ENCODE measurements around the gene PI4KA. TPM values are rescaled to one million over a fixed set of nuclear protein-coding genes. Genes with fewer than 3 reads are reported as not detected.

The PI4KA gene
- total and polyA plus RNA-seq, 2 experiments from 2014 or later = 17.1 to 38.1 TPM

- Mint-ChIP-seq H3K9me3 (no peaks in the 10 kb centered on the region; the same call in 2 of the 3 replicates), H3K27ac (no peak overlapping the region), H3K4me1 (no peaks in the 10 kb centered on the region), H3K27me3 (ENCODE audit: insufficient read depth, low read depth, poor library complexity) (no peaks in the 10 kb centered on the region), H3K36me3 (ENCODE audit: low read depth) (no peaks in the 10 kb centered on the region), H3K4me3 (no peak overlapping the region)
- Histone ChIP-seq H3K4me3 (no peak overlapping the region), H3K27ac (ENCODE audit: low read depth) (no peak overlapping the region), H3K27me3 (ENCODE audit: insufficient read depth) (no peaks in the 10 kb centered on the region), H3F3A (replicated peaks; ENCODE audit: low read depth) (no peaks in the 10 kb centered on the region), H4K20me1 (replicated peaks; ENCODE audit: insufficient read depth) (peaks cover 5% of the 10 kb centered on the region; the same call in 1 of the 2 replicates), H3K79me2 (replicated peaks; ENCODE audit: insufficient read depth) (no peaks in the 10 kb centered on the region), H3K36me3 (ENCODE audit: insufficient read depth) (peaks cover 3% of the 10 kb centered on the region; the same call in 1 of the 2 replicates), H2AFZ (no peak overlapping the region), H3K4me1 (ENCODE audit: insufficient read depth) (no peaks in the 10 kb centered on the region), H3K4me2 (no peak overlapping the region), H3K9me2 (ENCODE audit: insufficient read depth) (no peaks in the 10 kb centered on the region)
- TF ChIP-seq EZH2 (IDR thresholded peaks at IDR 0.05; ENCODE audit: low read depth, unreplicated experiment) = no peak
- no peak for DNase-seq (ENCODE audit: low spot score)
- ATAC-seq = no peak
Measured at GRCh38 chr22:20823264-20823663, 35.3 kb downstream of the PI4KA start.

- Histone ChIP-seq H3K36me3 (ENCODE audit: insufficient read depth) (peaks cover 3% of the 10 kb centered on the region; the same call in 1 of the 2 replicates), H3K9me2 (ENCODE audit: insufficient read depth) (no peaks in the 10 kb centered on the region), H3K79me2 (replicated peaks; ENCODE audit: insufficient read depth) (no peaks in the 10 kb centered on the region), H4K20me1 (replicated peaks; ENCODE audit: insufficient read depth) (peaks cover 5% of the 10 kb centered on the region; the same call in 1 of the 2 replicates), H3K4me3 (no peak overlapping the region), H3K4me1 (ENCODE audit: insufficient read depth) (no peaks in the 10 kb centered on the region), H3K27me3 (ENCODE audit: insufficient read depth) (no peaks in the 10 kb centered on the region), H3K4me2 (no peak overlapping the region), H3F3A (replicated peaks; ENCODE audit: low read depth) (no peaks in the 10 kb centered on the region), H2AFZ (no peak overlapping the region), H3K27ac (ENCODE audit: low read depth) (no peak overlapping the region)
- H3K36me3 Mint-ChIP-seq (ENCODE audit: low read depth) = no peaks in the 10 kb centered on the region
- no peak overlapping the region for H3K4me3 Mint-ChIP-seq
- H3K4me1 Mint-ChIP-seq = no peaks in the 10 kb centered on the region
- H3K9me3 Mint-ChIP-seq = no peaks in the 10 kb centered on the region; the same call in 2 of the 3 replicates
- ATAC-seq (no peak), DNase-seq (ENCODE audit: low spot score) (no peak)
- H3K27me3 Mint-ChIP-seq (ENCODE audit: insufficient read depth, low read depth, poor library complexity) = no peaks in the 10 kb centered on the region
- TF ChIP-seq, protein P1, sequence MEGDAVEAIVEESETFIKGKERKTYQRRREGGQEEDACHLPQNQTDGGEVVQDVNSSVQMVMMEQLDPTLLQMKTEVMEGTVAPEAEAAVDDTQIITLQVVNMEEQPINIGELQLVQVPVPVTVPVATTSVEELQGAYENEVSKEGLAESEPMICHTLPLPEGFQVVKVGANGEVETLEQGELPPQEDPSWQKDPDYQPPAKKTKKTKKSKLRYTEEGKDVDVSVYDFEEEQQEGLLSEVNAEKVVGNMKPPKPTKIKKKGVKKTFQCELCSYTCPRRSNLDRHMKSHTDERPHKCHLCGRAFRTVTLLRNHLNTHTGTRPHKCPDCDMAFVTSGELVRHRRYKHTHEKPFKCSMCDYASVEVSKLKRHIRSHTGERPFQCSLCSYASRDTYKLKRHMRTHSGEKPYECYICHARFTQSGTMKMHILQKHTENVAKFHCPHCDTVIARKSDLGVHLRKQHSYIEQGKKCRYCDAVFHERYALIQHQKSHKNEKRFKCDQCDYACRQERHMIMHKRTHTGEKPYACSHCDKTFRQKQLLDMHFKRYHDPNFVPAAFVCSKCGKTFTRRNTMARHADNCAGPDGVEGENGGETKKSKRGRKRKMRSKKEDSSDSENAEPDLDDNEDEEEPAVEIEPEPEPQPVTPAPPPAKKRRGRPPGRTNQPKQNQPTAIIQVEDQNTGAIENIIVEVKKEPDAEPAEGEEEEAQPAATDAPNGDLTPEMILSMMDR (conservative IDR thresholded peaks at IDR 0.05; ENCODE audit: low read depth in 2 of 2) = no peak
- TF ChIP-seq ZNF462 (CRISPR knock-in tag; IDR thresholded peaks at IDR 0.05) (no peak), EZH2 (IDR thresholded peaks at IDR 0.05; ENCODE audit: low read depth, unreplicated experiment) (no peak), POLR2AphosphoS5 (IDR thresholded peaks at IDR 0.05; ENCODE audit: low read depth) (no peak), NANOG (IDR thresholded peaks at IDR 0.05; ENCODE audit: borderline replicate concordance) (no peak), ZNF114 (CRISPR knock-in tag; IDR thresholded peaks at IDR 0.05) (no peak), EZH2phosphoT487 (IDR thresholded peaks at IDR 0.05; ENCODE audit: unreplicated experiment) (no peak), STAT1 (IDR thresholded peaks at IDR 0.05; ENCODE audit: unreplicated experiment) (no peak), REST (IDR thresholded peaks at IDR 0.05; ENCODE audit: unreplicated experiment) (no peak), CREB1 (CRISPR knock-in tag; IDR thresholded peaks at IDR 0.05; ENCODE audit: low read depth) (no peak), ZNF331 (CRISPR knock-in tag; IDR thresholded peaks at IDR 0.05; ENCODE audit: low read depth) (no peak)
- H3K27ac Mint-ChIP-seq = no peak overlapping the region
Measured at GRCh38 chr22:20822240-20822639, 36.4 kb downstream of the PI4KA start.
